ACHN (cell line): ENCODE data around the gene TTC3.

Experiments
- DNase-seq: peaks from one replicate; pipeline ENCODE4 v3.0.0-alpha.2; 2015
- in situ Hi-C: cut with HindIII; loops from 2 replicates; pipeline ENCODE4 v1.10.0; 2017; ENCODE audit warnings: low sequenced_read_pairs, low pct_ligation_motif_present, low pct_unique_long_range_greater_than_20kb

The TTC3 gene

DNA sequence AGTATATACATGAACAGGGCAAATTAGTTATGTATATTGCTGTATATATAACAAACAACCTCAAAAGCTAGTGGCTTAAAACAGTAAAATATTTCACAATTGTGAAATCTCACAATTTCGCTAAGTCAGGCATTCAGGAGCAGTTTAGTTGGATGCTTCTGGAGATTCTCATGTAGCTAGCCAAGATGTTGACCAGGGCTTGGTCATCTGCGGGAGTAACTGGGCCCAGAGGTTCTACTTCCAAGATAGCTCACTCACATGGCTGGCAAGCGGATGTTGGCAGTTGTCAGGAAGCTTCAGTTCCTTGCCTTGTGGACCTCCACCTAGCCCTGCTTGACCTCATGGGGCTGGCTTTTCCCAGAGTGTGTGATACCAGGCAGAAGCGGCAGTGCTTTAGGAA is 95.6 kb downstream of the TTC3 start:
- in situ Hi-C loops: no loop called here

DNA sequence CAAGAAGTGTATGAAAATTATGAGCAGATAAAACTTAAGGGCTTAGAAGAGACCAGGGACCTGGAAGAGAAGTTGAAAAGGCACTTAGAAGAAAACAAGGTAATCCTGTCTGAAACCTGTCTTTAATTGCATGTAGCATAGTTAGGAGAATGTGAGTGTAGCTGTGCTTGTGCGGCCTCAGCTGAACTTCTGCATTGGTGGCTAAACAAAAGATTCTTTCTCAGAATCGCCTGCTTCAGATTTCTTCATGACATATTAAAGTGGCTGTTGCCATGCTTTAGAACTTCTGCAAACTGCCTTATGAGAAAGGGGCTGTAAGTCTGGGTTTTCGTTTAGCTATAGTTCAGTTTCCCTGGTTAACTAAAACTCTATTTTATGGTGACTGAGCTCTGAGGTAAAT is 99.6 kb downstream of the TTC3 start:
- in situ Hi-C loops: no loop called here
- DNase-seq: no peak

More for the DNA sequence above, 95.6 kb downstream of the TTC3 start:
- no peak for DNase-seq

DNA sequence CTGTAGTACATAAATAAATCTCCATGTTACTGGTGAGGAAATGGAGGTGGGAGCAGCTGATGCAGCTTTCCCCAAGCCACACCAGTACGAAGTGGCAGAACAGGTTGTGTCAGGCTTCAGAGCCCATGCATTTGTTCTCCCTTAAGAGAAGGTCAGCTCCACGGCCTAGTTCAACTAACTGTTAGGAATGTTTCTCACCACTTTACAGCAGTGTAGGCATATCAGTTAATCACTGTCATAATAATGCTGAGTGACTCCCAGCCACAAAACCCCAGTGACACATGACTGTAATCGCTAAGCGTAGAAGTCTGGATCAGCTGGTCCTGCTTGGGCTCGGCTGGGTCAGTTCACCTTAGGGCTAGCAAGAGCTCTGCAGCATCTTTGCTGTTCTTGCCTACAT is 103.7 kb downstream of the TTC3 start:
- DNase-seq: no peak
- in situ Hi-C loops: no loop called here

DNA sequence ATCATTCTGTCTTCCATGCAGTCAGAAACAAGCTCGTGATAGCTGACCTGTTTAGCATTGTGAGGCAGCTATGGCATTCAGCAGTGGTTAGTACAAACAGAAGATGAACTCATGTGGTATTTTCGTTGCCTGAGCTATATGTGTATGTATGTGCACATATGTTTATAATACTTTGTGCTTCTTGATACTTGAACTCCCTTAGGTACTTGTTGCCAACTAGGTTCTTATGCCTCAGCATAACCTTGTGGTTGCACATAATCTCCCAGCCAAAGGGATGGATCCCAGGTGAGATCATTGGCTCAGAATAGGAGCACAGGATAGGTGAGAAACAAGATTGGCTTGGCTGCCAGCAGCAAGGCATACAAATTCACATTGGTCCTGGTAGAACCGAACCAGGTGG is 108.0 kb downstream of the TTC3 start:
- in situ Hi-C loops: no loop called here
- DNase-seq: no peak

DNA sequence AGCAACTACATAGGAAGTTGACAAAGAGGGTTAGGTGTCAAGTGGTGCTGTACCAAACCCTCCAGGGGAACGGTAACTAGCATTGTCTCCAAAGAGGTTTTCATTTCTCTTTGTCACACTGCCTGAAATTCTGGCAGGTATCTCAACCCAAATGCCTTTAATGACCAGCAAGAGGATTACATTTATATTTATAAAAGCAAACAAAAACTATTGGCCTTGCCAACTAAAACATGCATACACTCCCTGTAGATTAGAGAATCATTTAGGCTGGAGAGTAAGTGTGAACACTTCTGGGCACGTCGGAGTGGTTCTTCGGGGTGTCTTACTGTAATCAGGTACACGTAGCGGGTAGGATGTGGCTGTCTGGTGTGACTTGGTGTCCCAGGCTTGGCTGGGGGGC is 109.2 kb downstream of the TTC3 start:
- DNase-seq: no peak
- in situ Hi-C loops: no loop called here

DNA sequence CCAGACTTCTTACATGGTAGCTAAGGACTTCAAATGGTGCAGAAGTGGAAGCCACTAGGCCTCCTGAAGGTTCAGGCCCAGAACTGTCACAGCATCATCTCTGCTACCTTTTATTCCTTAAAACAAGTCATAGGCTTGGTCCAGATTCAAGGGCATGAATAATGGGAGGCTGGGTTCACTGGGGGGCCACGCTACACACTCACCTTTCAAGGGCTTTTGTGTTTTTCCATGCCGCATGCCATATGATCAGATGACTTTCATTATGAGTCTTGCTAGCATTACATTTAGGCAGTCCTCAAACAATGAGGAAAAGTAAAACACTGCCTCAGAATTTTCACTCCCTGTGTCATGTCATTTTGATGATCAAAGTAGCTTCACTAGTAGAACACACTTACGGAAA is 110.7 kb downstream of the TTC3 start:
- in situ Hi-C loops: no loop called here

DNA sequence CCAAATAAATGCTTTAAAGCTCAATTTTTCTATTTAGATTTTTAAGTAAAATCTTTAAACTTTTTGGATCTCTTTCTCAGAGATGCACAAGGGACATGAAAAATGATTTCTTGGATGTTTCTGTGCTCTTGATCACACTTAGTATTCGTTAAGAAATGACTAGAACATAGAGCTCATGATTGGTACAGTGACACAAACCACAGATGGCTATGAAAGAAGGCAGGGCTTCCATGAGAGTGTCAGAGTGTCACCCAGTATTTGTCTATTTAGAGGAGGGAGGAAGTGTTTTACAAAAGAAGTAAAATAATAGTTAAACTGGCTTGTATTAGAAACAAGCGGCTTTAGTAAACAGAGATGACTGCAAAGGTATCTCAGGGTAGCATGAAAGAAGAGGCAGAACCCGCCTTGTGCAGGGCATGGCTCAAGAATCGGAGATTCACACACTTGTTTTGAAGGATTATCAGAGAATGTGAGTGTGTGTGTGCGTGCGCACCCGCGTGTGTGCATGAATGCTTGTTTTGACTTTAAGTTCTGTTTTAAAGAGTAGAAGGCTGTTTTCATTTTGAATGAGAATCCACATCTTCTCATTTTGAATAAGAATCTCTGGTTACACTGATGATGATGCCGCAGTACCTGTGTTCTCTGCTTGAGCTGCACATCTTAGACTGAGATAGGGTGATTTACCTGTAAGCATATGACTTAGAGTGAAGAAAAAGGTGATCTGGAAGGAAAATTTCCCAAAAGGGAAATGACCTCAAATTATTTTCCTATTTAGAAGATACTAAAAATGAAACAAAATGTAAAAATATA is 111.9 kb downstream of the TTC3 start:
- DNase-seq: no peak
- in situ Hi-C loops: no loop called here

More for the DNA sequence above, 110.7 kb downstream of the TTC3 start:
- DNase-seq: no peak

DNA sequence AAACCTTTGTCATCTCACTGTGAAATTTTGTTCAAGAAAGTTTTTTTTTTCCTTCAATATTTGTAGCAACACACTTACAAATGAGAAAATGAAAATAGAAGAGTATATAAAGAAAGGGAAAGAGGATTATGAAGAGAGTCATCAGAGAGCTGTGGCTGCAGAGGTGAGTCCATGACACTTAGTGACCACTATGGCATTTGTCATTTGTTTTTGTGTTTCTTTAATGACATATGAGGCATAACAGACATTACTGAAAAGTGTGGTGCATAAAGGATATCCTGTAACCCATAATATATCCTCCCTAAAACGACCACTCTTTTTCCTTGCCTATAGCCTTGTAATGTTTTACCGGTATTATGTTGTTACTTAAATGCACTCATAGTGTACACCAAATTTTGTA is 113.9 kb downstream of the TTC3 start:
- no peak for DNase-seq
- in situ Hi-C loops: no loop called here

DNA sequence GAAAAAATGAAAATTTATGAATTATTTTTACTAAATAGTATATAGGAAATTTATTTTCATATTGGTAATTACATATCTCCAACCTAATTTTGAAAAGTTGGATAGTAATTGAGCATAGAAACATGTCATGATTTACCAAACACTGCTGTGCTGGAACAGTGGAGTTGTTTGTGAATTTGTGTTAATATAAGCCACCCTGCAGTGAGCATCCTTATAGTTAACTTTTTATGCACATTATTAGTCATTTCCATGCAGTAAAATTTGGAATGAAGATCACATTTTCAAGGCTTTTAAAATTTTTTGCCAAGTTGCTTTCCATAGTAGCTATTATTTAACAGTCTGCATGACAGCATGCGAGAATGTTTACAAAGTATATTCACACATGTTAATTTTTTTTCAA is 115.8 kb downstream of the TTC3 start:
- DNase-seq: no peak
- in situ Hi-C loops: no loop called here

DNA sequence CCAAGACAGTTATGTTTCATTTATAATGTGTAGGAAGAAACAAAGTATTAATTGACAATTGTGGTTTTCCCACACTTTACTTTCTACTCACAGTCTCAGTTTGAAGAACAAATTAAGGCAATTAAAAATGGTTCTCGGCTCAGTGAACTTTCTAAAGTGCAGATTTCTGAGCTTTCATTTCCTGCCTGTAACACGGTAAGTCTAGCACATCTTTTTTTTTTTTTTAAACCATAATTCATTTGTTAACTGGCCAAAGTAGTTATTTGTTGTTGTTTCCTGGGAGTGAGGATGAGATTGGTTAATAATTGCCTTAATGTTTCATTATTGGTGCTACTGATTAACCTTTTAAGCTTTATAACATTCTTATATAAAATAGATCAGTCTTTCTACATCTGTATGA is 119.0 kb downstream of the TTC3 start:
- in situ Hi-C loops: no loop called here
- DNase-seq: no peak

DNA sequence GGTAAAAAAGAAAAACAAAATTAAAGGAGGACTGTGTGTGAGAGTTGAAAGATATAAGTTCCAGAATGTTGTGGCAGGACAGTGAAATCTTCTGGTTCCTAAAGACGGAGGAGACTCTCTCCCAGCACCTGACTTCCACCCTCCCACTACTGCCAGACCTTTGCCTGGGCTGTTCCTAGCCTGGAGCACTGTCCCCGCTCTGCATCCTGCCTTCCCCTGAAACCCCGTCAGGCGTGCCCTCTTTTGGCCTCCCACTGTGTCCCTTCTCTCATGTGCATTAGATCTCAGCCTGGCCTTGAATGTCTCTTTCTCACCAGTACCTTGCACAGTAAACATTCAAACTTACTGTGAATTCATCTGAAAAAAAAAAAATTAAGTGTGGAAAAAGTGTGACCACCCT is 120.0 kb downstream of the TTC3 start:
- in situ Hi-C loops: no loop called here

DNA sequence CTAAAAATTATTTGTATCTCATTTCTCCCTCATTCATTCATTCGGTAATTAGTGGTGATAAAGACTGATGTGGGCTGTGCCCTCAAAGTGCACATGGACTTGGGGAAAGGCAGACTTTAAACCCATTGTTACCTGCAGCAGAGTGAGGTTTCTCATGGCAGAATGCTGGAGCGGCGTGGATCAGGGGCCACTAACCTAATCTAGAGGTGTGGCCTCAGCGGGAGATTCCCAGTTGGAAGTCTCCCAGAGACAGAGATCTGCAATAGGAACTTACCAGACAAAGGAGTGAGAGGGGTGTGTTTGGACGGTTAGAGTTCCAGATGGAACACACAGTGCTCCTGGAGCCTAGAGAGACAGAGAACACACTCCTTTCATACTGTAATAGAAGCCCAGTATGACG is 120.6 kb downstream of the TTC3 start:
- in situ Hi-C loops: no loop called here
- DNase-seq: no peak

More for the DNA sequence above, 120.0 kb downstream of the TTC3 start:
- DNase-seq: no peak

DNA sequence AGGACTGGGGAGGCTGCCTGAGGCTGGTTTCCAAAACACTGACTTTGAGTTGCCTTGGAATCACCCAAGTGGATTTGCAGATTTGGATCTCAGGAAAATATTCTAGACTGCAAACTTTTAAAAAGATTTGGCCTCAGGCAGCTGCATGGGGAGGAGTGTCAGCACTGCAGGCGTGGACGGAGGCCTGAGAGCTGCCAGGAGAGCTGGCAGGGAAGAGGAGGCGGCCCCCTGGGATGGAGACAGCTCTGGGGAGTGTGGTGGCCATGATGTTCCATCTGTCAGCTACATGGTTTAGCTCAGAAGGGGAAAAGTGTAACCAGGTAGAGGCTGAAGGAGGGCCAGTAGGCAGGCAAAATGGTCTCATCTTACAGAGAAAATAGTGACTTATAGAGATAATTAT is 122.0 kb downstream of the TTC3 start:
- DNase-seq: no peak
- in situ Hi-C loops: no loop called here

DNA sequence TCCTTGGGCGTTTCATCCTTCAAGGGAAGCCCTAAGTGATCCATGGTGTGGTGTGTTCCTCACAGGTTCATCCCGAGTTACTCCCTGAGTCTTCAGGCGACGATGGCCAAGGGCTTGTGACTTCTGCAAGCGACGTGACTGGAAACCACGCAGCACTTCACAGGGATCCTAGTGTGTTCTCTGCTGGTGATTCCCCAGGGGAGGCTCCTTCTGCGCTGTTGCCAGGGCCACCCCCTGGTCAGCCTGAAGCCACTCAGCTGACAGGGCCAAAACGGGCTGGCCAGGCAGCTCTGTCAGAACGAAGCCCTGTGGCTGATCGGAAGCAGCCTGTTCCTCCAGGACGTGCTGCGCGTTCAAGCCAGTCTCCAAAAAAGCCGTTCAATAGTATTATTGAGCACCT is 122.6 kb downstream of the TTC3 start:
- in situ Hi-C loops: no loop called here
- no peak for DNase-seq

DNA sequence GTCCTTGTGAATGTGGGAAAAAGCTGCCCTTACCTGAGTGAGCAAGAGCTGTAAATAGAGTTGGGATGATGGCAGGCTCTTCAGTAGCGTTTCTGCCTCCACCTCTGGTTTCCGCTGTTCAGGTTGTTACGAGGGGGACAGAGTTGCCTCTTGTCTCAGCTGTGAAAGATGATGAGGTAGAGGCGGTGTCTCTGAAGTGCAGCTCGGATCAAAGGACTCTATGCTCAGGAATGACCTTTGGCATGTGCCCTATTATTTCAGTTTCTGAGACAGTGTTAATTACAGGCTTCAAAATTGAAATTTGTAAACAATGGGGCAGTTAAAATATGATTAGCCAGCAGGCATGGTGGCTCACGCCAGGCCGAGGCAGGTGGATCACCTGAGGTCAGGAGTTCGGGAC is 123.8 kb downstream of the TTC3 start:
- DNase-seq: no peak
- in situ Hi-C loops: no loop called here

DNA sequence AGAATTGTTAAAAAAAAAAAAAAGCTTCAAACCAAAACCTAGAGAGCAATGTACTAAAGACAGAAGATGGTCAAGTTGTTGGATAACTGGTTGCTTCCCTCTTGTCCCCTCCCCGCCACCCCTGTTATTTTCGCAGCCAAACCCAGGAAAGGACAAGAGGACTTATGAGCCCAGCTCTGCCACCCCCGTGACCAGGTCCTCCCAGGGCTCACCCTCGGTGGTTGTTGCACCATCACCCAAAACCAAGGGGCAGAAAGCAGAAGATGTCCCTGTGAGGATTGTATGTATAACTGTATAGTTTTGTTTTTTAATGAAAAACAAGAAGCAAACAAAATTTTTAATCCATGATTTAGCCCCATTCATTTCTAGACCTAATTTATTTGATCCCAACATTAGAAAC is 124.7 kb downstream of the TTC3 start:
- DNase-seq: no peak
- in situ Hi-C loops: no loop called here

DNA sequence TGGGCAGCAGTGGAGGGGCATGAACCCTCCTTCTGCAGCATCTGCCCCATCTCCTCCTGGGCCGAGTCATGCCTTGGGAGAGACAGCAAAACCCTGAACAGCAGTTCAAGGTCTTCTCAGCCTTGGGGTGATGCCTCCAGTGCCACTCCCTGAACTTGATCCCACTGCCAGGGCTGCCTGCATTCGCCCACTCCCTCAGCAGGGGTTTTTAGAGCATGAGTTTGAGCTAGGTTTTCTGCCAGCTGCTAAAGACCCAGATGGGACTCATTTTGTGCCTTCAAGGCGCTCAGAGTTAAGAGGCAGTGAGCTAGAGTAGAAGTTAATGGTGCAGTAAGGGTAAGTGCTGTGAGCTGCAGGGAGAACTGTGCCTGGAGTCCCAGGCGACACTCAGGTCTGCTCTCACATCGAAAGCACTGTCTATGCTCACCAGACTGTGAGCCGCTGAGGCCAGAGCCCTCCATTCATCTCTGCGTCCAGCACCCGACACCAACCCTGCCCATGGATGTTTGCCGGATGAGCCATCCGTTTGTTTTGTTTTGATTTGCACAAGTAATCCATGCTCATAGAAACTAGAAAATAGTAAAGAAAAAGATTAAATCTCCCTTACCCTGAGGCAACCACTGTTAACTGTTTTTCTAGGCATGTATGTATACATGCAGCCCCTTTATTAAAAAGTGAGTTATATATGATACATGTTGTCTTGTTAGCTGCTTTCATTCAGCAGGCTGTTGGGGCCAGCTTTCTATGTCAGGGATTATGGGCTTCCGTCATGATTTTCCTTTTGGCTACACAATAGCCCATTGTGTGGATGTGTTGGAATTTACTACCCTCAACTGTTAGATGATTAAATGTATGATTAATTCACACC is 126.2 kb downstream of the TTC3 start:
- no peak for DNase-seq
- in situ Hi-C loops: no loop called here

DNA sequence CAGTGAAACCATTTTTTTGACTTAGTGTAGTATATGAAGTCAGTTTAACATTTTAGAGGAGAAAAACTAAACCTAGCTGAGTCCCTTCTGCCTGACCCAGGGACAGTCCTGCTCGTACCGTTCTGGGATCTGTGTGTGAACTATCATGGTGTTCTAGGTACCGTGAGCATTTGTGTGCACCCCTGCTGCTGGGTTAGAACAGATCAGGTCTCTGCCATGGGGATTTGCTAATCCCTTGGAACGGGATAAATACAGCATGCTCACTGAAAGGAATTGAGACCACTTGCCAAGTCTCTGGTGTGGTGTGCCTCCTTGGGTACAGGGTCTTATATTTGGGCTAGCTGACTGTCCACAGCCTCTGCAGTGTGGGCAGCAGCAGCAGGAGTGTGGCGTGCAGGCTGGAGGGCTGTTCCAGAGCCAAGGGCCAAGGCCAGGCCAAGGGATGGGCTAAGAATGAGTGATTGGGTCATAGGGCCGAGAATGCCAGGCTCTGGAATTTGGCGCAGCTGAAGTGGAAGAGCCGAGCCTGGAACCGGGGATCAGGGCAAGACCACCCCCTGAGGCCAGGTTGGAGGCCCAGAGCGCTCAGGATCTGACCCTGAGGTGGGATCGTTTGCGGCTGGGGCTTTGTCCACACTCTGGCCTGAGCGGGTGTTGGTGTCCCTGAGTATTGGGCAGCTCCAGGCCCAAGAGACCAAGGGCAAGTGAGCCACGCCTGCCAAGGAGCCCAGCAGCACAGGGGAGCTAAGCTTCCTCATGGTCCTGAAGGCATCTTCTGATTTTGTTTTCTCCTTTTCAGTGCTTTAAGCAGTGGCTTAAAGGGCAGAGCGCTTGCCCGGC is 127.8 kb downstream of the TTC3 start:
- in situ Hi-C loops: no loop called here
- DNase-seq: no peak
